Raji (cell line): ENCODE results near the gene ADCY9.

Experiments
- POLR2A ChIP-seq: IDR thresholded peaks from 2 replicates; pipeline ENCODE4 v1.6.1; 2011; ENCODE audit warnings: low read depth, low read length, control low read depth; ENCODE audit not compliant: insufficient read depth

ADCY9 gene

DNA sequence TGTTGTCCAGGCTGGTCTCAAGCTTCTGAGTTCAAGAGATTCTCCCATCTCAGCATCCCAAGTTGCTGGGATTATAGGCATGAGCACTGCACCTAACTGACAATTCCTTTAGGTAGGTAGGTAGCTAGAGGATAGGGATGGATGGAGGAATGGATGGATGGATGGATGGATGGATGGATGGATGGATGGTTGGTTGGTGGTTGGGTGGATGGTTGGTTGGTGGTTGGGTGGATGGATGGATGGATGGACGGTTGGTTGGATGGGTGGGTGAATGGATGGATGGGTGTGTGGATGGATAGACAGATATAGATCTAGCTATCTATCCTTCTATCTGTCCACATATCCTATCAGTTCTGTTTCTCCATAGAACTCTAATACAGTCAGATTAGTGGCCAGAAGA, 19.3 kb upstream of the ADCY9 start:
- no peak for TF ChIP-seq POLR2A

- no peak for TF ChIP-seq POLR2A
Observed at GRCh38 chr16:4133897-4134372, 17.7 kb upstream of the ADCY9 start.

GRCh38 chr16:4131621-4132020, 15.4 kb upstream of the ADCY9 start:
- no peak for TF ChIP-seq POLR2A

- no peak for TF ChIP-seq POLR2A
Observed at GRCh38 chr16:4124535-4125294, 8.5 kb upstream of the ADCY9 start.

- TF ChIP-seq POLR2A, result no peak
Observed at GRCh38 chr16:4123616-4124300, 7.5 kb upstream of the ADCY9 start.

DNA sequence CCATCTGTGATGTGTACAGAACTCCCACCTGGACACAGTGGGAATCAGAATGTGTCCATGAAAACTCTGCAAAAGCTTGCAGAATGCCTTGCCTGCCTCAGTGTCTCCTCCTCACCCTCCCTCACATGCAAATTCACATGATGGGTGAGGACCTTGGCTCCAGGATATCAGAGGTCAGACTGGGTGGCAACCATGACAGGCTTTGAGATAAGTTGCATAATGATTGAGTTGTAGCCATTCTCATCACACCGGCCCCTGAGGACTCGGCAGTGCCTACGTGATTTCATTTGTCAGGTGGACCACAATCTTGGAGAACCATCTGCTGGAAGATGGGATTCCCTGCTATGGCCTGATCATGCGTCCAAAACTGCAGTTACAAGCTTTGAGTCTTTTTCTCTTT, 3.9 kb upstream of the ADCY9 start:
- TF ChIP-seq POLR2A, result no peak

DNA sequence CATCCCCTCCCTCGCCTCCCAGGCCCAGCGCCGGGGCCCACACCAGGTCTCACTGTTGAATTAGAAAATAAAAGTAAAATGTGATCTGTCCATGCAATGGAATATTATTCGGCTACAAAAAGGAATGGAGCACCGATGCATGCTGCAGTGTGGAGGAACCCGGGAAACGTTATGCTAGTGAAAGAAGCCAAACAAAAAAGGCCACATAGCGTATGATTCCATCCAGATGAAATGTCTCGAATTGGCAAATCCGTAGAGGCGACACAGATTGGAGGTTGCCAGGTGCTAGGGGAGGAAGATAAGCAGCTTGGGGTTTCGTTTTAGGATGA, 972 bp upstream of the ADCY9 start:
- TF ChIP-seq POLR2A, result no peak

DNA sequence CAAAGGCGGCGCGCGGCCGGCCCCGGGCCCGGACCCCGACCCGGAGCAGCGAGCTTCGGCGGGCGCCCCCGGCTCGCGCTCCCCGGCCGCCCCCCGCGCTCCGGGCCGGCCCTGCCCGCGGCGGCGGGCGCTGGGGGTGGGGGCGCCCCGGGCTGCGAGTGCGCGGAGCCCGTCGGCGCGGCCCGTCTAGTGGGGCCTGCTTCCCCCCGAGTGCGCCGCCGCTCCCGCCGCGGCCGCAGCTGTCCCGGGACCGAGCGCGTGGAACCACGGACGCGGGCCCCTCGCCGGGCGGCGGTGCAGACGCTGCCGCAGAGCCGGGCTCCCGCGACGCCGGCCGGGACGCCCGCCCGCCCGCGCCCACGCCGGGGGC, 308 bp downstream of the ADCY9 start:
- TF ChIP-seq POLR2A, result no peak

- TF ChIP-seq POLR2A, result no peak
Observed at GRCh38 chr16:4115209-4115948, 863 bp downstream of the ADCY9 start.

DNA sequence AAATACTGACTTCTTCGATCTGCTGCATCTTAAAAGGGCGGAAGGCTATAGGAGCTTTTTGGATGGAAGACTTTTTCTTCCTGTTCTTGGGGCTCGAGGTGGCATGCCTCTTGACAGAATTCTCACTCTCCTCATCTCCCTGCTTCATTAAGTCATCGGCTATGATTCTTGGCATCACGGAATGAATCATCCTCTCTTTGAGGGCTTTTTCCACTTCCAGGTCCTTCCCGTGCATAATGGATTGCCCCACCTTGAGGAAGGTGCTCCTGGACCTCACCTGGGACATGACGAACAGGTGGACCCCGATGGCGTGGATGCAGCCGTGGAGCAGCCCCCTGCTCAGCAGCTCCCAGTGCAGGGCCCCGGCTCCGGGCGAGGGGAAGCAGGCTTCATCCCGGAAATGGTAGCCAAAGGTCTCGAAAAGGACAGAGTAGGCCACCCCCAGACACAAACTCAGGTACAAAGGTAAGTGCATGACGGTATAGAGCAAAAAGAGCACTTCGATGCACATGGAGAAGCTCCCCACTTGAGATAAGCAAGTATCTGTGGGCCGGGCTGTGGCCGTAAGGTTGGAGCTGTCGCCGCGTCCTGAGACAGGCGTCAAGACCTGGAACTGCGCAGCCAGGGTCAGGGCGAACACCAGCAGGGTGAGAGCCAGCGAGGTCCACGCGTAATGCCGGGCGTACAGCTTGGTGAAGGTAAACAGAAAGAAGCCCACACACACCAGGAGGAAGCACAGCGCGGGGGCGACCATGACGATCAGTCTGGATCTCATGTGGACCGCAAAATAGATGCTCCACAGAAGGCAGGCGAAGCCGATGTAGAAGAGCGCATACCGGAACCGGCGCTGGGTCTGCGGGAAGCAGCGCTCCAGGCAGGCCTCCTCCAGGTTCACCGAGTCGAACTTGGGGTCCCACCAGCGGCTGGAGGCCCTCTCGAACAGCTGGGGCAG, 1.7 kb downstream of the ADCY9 start:
- no peak for TF ChIP-seq POLR2A

GRCh38 chr16:4113358-4114256, 2.6 kb downstream of the ADCY9 start:
- no peak for TF ChIP-seq POLR2A

GRCh38 chr16:4111748-4112696, 4.2 kb downstream of the ADCY9 start:
- no peak for TF ChIP-seq POLR2A

DNA sequence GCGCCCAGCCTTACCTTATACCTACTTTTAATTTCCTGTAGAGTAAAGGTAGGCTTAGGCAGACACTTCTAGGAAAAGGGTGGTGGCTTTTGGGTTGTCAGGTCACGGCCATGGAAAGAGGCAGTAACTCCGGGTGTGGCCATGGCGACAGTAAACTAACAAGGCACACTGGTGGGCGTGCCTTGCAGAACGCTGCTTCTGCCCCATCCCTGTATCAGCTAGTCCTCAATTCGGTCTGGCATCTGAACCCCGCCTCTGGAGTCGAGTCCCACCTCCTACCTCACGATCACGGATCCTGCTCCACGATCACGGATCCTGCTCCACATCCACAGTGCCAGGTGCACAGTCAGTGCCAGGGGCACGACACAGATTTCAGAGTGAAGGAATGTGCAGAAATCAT, 5.6 kb downstream of the ADCY9 start:
- no peak for TF ChIP-seq POLR2A
